GM12878 (cell line): ENCODE results near the gene DENND1C. TPM values are rescaled to one million over a fixed set of nuclear protein-coding genes. Genes with fewer than 3 reads are reported as not detected.

Experiments used
- ATAC-seq: fragments of 200-7000 bp; cut with Tn5 transposase; 3 replicates; pipeline ENCODE4 v1.9.1; 2020; ENCODE audit warnings: mild to moderate bottlenecking, moderate library complexity
- BruUV-seq: library from RNA; stranded (reverse); fragments of 400-500 nt; replicated peaks from 2 replicates; lab custom pipeline; 2021; lab: Mats Ljungman, UMichigan
- CTCF ChIA-PET: fragments of 300-600 bp; sonication (Branson Sonifier 250); formaldehyde crosslinking; extraction: SDS; loops from one replicate; lab custom pipeline; 2021; ENCODE audit warnings: inconsistent platforms; lab: Yijun Ruan, JAX
- POLR2A ChIA-PET: fragments of 350-600 bp; formaldehyde crosslinking; extraction: SDS; loops from one replicate; lab custom pipeline; 2021; ENCODE audit warnings: inconsistent platforms; lab: Charles Lee
- RAD21 ChIA-PET: fragments of 300-600 bp; sonication (Branson Sonifier 250); formaldehyde crosslinking; loops from one replicate; lab custom pipeline; 2023; ENCODE audit warnings: antibody characterized with exemption; ENCODE audit not compliant: unreplicated experiment; lab: Charles Lee
- SMC1A ChIA-PET: fragments of 300-600 bp; sonication (Branson Sonifier 250); formaldehyde crosslinking; loops from one replicate; lab custom pipeline; 2023; ENCODE audit not compliant: unreplicated experiment, uncharacterized antibody; lab: Charles Lee
- DNase-seq: peaks from one replicate; pipeline ENCODE4 v3.0.0-alpha.2; 2011; ENCODE audit warnings: low read depth, low spot score
- FAIRE-seq: peaks from 3 replicates; lab custom pipeline; 2011; peaks lifted over from hg19 to GRCh38; lab: Jason Lieb, UNC
- H2AFZ ChIP-seq: 2 replicates; pipeline ENCODE4 v1.6.0; 2011; ENCODE audit warnings: low read depth, low read length, control low read depth; ENCODE audit not compliant: control insufficient read depth
- H3K27ac ChIP-seq: 2 replicates; pipeline ENCODE4 v1.5.1; 2011; ENCODE audit warnings: control low read depth; ENCODE audit not compliant: control insufficient read depth, insufficient read depth
- H3K27me3 ChIP-seq, 2 experiments: replicated peaks in 1 of 2; 2 replicates each; pipeline versions ENCODE4 v1.6.0 to v1.6.1; 2011; ENCODE audit warnings: low read length in 1 of 2; ENCODE audit not compliant: control insufficient read depth in 2 of 2, insufficient read depth in 2 of 2
- H3K36me3 ChIP-seq, 2 experiments: 2 replicates each; pipeline ENCODE4 v1.5.1; 2011; ENCODE audit warnings: low read length in 1 of 2; ENCODE audit not compliant: control insufficient read depth in 2 of 2, insufficient read depth in 2 of 2
- H3K4me1 ChIP-seq: 2 replicates; pipeline ENCODE4 v1.6.1; 2011; ENCODE audit warnings: mild to moderate bottlenecking, low read length, moderate library complexity, mixed read lengths; ENCODE audit not compliant: control insufficient read depth, insufficient read depth
- H3K4me2 ChIP-seq: 2 replicates; pipeline ENCODE4 v1.6.0; 2011; ENCODE audit warnings: control low read depth; ENCODE audit not compliant: control insufficient read depth, insufficient read depth
- H3K4me3 ChIP-seq: fragments of 200-600 bp; sonication (generic); 2 replicates; pipeline ENCODE4 v1.5.1; 2016
- H3K79me2 ChIP-seq: 2 replicates; pipeline ENCODE4 v1.6.0; 2011; ENCODE audit warnings: low read length; ENCODE audit not compliant: control insufficient read depth, insufficient read depth
- H3K9ac ChIP-seq: 2 replicates; pipeline ENCODE4 v1.8.0; 2011; ENCODE audit warnings: low read length, control low read depth, mixed read lengths; ENCODE audit not compliant: control insufficient read depth, insufficient read depth
- H3K9me3 ChIP-seq: replicated peaks from 3 replicates; pipeline ENCODE4 v1.5.1; 2011; ENCODE audit warnings: mild to moderate bottlenecking, low read length; ENCODE audit not compliant: control insufficient read depth, insufficient read depth
- H4K20me1 ChIP-seq: 2 replicates; pipeline ENCODE4 v1.6.0; 2011; ENCODE audit not compliant: control insufficient read depth, insufficient read depth
- BHLHE40 ChIP-seq, 2 experiments: fragments of 450-650 bp in 1 of 2; IDR thresholded peaks; 2 replicates each; pipeline ENCODE4 v1.6.1; 2011 to 2017; ENCODE audit warnings: low read depth in 2 of 2, borderline replicate concordance in 1 of 2, improper control_type of control experiment in 1 of 2, low read length in 1 of 2, mild to moderate bottlenecking in 1 of 2
- HDGF ChIP-seq: fragments of 450-650 bp; IDR thresholded peaks from 2 replicates; pipeline ENCODE4 v1.6.1; 2016; ENCODE audit warnings: antibody characterized with exemption
- NBN ChIP-seq: fragments of 450-650 bp; IDR thresholded peaks from 2 replicates; pipeline ENCODE4 v1.6.1; 2016
- RAD51 ChIP-seq: fragments of 450-650 bp; IDR thresholded peaks from 2 replicates; pipeline ENCODE4 v1.6.1; 2016; ENCODE audit warnings: moderate library complexity, mild to moderate bottlenecking, inconsistent platforms
- SUZ12 ChIP-seq: fragments of 200-600 bp; sonication (generic); IDR thresholded peaks from one replicate; pipeline ENCODE4 v1.6.1; 2018; ENCODE audit warnings: antibody characterized with exemption, mild to moderate bottlenecking; ENCODE audit not compliant: unreplicated experiment
- WGBS: methylation state at CpG from one replicate; pipeline ENCODE4 v1.1.6; 2016; ENCODE audit warnings: low lambda C conversion rate; ENCODE audit not compliant: insufficient replicate concordance, insufficient coverage; ENCODE audit errors: missing lambda C conversion rate; 5-methylcytosine and 5-hydroxymethylcytosine counted together
- in situ Hi-C: fragments of 300-500 bp; cut with MboI; formaldehyde crosslinking; loops from 9 replicates; pipeline ENCODE4 v1.14.3; 2018; ENCODE audit warnings: mixed read lengths
- intact Hi-C: fragments of 100-400 bp; cut with micrococcal nuclease; formaldehyde crosslinking; loops from one replicate; pipeline ENCODE4 v1.14.2; 2022; ENCODE audit not compliant: unreplicated experiment
- polyA plus RNA-seq, 11 experiments: library from polyadenylated mRNA; depleted of rRNA in 4 of 11; unstranded in 6 of 11; stranded (reverse) in 5 of 11; fragments of >200 nt; fragmentation: Nextera tagmentation in 4 of 11; fragmentation: Illumina TruSeq in 1 of 11; extraction: Ambion mirVana in 4 of 11; extraction: Trizol in 1 of 11; gene quantifications; 1 replicate in 1 of 11; 2 replicates in 10 of 11; pipeline versions ENCODE4 v1.2.1 to v1.2.3, GENCODE V29; 2011 to 2016; ENCODE audit warnings: inconsistent platforms in 2 of 11, missing spikeins in 2 of 11, low read depth in 1 of 11
- total RNA-seq, 4 experiments: library from RNA; depleted of rRNA in 3 of 4; stranded (reverse); fragments of >200 nt in 3 of 4; fragmentation: Illumina TruSeq in 1 of 4; extraction: Trizol in 1 of 4; gene quantifications; 2 replicates each; pipeline versions ENCODE4 v1.2.1 to v1.2.3, GENCODE V29; 2013 to 2021

DENND1C gene
- total and polyA plus RNA-seq, 10 of the 15 experiments (the other 5 are each of a cell fraction or from before 2014, with no cell fraction given), result 2.4 to 54.3 (median 32.7) TPM

- H3K9me3 ChIP-seq, result no peaks in the 10 kb centered on the region
- CTCF ChIA-PET, result interaction anchor here (1.4 to 4.2 kb wide), 4 partner anchors 8 to 437 kb away, joined by 3 to 26 read pairs (median 5); partner anchors contain the start of gene DENND1C
- SMC1A ChIA-PET, result interaction anchor here (1.1 to 2.2 kb wide), 2 partner anchors 9 to 10 kb away, joined by 5 to 8 read pairs; partner anchors contain the start of gene DENND1C
- POLR2A ChIA-PET, result interaction anchor here (0.5 to 1.5 kb wide), 10 partner anchors 10 to 743 kb away, joined by 3 to 8 read pairs (median 4); partner anchors contain the start of gene ALKBH7
- no peaks in the 10 kb centered on the region for H3K79me2 ChIP-seq
- intact Hi-C loops, result no loop called here
- peak overlapping the region; percentile 95 for H2AFZ ChIP-seq
- peak overlapping the region; percentile 89 for H3K27ac ChIP-seq
- FAIRE-seq, result no peak
- BruUV-seq, result no TSS peak
- H3K36me3 ChIP-seq, result no peaks in the 10 kb centered on the region
- H4K20me1 ChIP-seq, result no peaks in the 10 kb centered on the region
- TF ChIP-seq BHLHE40 (IDR thresholded peaks at IDR 0.05; ENCODE audit: borderline replicate concordance in 1 of 2, low read depth in 2 of 2, low read length in 1 of 2) (no peak), SUZ12 (no peak), HDGF (peak; percentile 47; the same call in 1 of the 2 replicates), NBN (peak; percentile 30; the same call in 1 of the 2 replicates), RAD51 (peak; percentile 56; the same call in 1 of the 2 replicates)
- no peak for DNase-seq
- H3K4me1 ChIP-seq, result peaks cover 3% of the 10 kb centered on the region; the same call in 1 of the 2 replicates
- H3K9ac ChIP-seq, result peak overlapping the region; percentile 79
- in situ Hi-C loops, result no loop called here
- H3K27me3 ChIP-seq, result no peaks in the 10 kb centered on the region
- peak overlapping the region; percentile 76 for H3K4me3 ChIP-seq
- WGBS, result 47% methylated on average over 2 of the region's 2 CpGs
- H3K4me2 ChIP-seq, result peak overlapping the region; percentile 77
- ATAC-seq, result no peak
- RAD21 ChIA-PET, result interaction anchor here (0.6 to 2.8 kb wide), 4 partner anchors 8 to 140 kb away, joined by 3 to 11 read pairs (median 3); partner anchors contain the start of genes DENND1C and KHSRP
These were observed 8.5 kb upstream of the DENND1C start for GRCh38 chr19:6490134-6490533.
